ENCODE results near the gene TCF25. TPM values are rescaled to one million over a fixed set of nuclear protein-coding genes. Genes with fewer than 3 reads are reported as not detected.

Gene TCF25
- total RNA-seq, 1 experiment from 2014 or later: 298 TPM

- no TSS peak for BruUV-seq (replicated peaks)
- Histone ChIP-seq H3K9me2 (ENCODE audit: insufficient read depth) (no peaks in the 10 kb centered on the region), H3K9me3 (ENCODE audit: insufficient read depth, low read depth) (no peaks in the 10 kb centered on the region), H4K20me1 (ENCODE audit: insufficient read depth) (no peaks in the 10 kb centered on the region; the same call in 1 of the 2 replicates), H3K4me1 (replicated peaks; ENCODE audit: insufficient read depth) (no peaks in the 10 kb centered on the region), H3K27ac (no peak overlapping the region), H3K79me2 (ENCODE audit: low read depth) (no peaks in the 10 kb centered on the region), H2AFZ (no peak overlapping the region), H3K36me3 (ENCODE audit: low read depth) (peaks cover 12% of the 10 kb centered on the region), H3K4me2 (no peak overlapping the region), H3K27me3 (ENCODE audit: insufficient read depth, low read depth) (no peaks in the 10 kb centered on the region), H3F3A (ENCODE audit: insufficient read depth, low read depth) (no peaks in the 10 kb centered on the region; the same call in 1 of the 2 replicates), H3K4me3 (no peak overlapping the region)
- TF ChIP-seq EZH2 (IDR thresholded peaks at IDR 0.05; ENCODE audit: low read depth): no peak
- TF ChIP-seq CTCF (conservative IDR thresholded peaks at IDR 0.05): no peak
- intact Hi-C loops (cut with micrococcal nuclease; ENCODE audit: unreplicated experiment): no loop called here
- CTCF ChIA-PET: no interaction called here
- POLR2A ChIA-PET (ENCODE audit: unreplicated experiment): no interaction called here
- DNase-seq: no peak
These were observed 25.0 kb downstream of the TCF25 start for GRCh38 chr16:89898201-89898967.

GRCh38 chr16:89899879-89900481, 26.6 kb downstream of the TCF25 start:
- Histone ChIP-seq H3K27ac (no peak overlapping the region), H2AFZ (no peak overlapping the region), H3K27me3 (ENCODE audit: insufficient read depth, low read depth) (no peaks in the 10 kb centered on the region), H3K79me2 (ENCODE audit: low read depth) (no peaks in the 10 kb centered on the region), H3F3A (ENCODE audit: insufficient read depth, low read depth) (no peaks in the 10 kb centered on the region; the same call in 1 of the 2 replicates), H3K9me3 (ENCODE audit: insufficient read depth, low read depth) (no peaks in the 10 kb centered on the region), H3K4me1 (replicated peaks; ENCODE audit: insufficient read depth) (0 out of 2 replicates have a peak, but pooled peaks cover 11% of the 10 kb centered on the region), H3K36me3 (ENCODE audit: low read depth) (peaks cover 12% of the 10 kb centered on the region), H4K20me1 (ENCODE audit: insufficient read depth) (no peaks in the 10 kb centered on the region; the same call in 1 of the 2 replicates), H3K4me2 (no peak overlapping the region), H3K9me2 (ENCODE audit: insufficient read depth) (no peaks in the 10 kb centered on the region), H3K4me3 (no peak overlapping the region)
- intact Hi-C loops (cut with micrococcal nuclease; ENCODE audit: unreplicated experiment): no loop called here
- POLR2A ChIA-PET (ENCODE audit: unreplicated experiment): interaction anchor here (0.5 kb wide), 1 partner anchor 120 kb away, joined by 3 read pairs; no protein-coding TSS in a partner anchor
- no peak for TF ChIP-seq CTCF (conservative IDR thresholded peaks at IDR 0.05)
- no peak for TF ChIP-seq EZH2 (IDR thresholded peaks at IDR 0.05; ENCODE audit: low read depth)
- no TSS peak for BruUV-seq (replicated peaks)
- CTCF ChIA-PET: no interaction called here
- no peak for DNase-seq

- ChIA-PET CTCF (no interaction called here), POLR2A (ENCODE audit: unreplicated experiment) (no interaction called here)
- Histone ChIP-seq H3K36me3 (ENCODE audit: low read depth) (peaks cover 12% of the 10 kb centered on the region), H3K9me3 (ENCODE audit: insufficient read depth, low read depth) (no peaks in the 10 kb centered on the region), H3K79me2 (ENCODE audit: low read depth) (no peaks in the 10 kb centered on the region), H3K4me3 (no peak overlapping the region), H3K27ac (no peak overlapping the region), H3K9me2 (ENCODE audit: insufficient read depth) (no peaks in the 10 kb centered on the region), H2AFZ (no peak overlapping the region), H4K20me1 (ENCODE audit: insufficient read depth) (no peaks in the 10 kb centered on the region), H3K4me2 (no peak overlapping the region), H3K4me1 (replicated peaks; ENCODE audit: insufficient read depth) (0 out of 2 replicates have a peak, but pooled peaks cover 11% of the 10 kb centered on the region), H3K27me3 (ENCODE audit: insufficient read depth, low read depth) (no peaks in the 10 kb centered on the region), H3F3A (ENCODE audit: insufficient read depth, low read depth) (peaks cover 5% of the 10 kb centered on the region; the same call in 1 of the 2 replicates)
- no TSS peak for BruUV-seq (replicated peaks)
- intact Hi-C loops (cut with micrococcal nuclease; ENCODE audit: unreplicated experiment): no loop called here
- TF ChIP-seq EZH2 (IDR thresholded peaks at IDR 0.05; ENCODE audit: low read depth): no peak
- no peak for TF ChIP-seq CTCF (conservative IDR thresholded peaks at IDR 0.05)
- no peak for DNase-seq
These were observed 27.5 kb downstream of the TCF25 start for GRCh38 chr16:89900885-89901284.

All from PC-9 (cell line).